Activated naive CD4-positive, alpha-beta T cell treated with anti-CD3 and anti-CD28 coated beads, Interleukin-2, amount 50 U/mL, for 16 hours (primary cell): ENCODE results near the gene VAV3.
A peak's percentile ranks its signal among the peaks of the same experiment; 100 is the strongest.
"Not testable (repeated sequence)": the region's sequence is repeated elsewhere in the genome, so short reads cannot be mapped to it uniquely, and the experiment has no call there.

Experiments
- DNase-seq: peaks from one replicate; pipeline ENCODE4 v3.0.0-alpha.2; 2020

VAV3 gene, protein sequence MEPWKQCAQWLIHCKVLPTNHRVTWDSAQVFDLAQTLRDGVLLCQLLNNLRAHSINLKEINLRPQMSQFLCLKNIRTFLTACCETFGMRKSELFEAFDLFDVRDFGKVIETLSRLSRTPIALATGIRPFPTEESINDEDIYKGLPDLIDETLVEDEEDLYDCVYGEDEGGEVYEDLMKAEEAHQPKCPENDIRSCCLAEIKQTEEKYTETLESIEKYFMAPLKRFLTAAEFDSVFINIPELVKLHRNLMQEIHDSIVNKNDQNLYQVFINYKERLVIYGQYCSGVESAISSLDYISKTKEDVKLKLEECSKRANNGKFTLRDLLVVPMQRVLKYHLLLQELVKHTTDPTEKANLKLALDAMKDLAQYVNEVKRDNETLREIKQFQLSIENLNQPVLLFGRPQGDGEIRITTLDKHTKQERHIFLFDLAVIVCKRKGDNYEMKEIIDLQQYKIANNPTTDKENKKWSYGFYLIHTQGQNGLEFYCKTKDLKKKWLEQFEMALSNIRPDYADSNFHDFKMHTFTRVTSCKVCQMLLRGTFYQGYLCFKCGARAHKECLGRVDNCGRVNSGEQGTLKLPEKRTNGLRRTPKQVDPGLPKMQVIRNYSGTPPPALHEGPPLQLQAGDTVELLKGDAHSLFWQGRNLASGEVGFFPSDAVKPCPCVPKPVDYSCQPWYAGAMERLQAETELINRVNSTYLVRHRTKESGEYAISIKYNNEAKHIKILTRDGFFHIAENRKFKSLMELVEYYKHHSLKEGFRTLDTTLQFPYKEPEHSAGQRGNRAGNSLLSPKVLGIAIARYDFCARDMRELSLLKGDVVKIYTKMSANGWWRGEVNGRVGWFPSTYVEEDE

DNA sequence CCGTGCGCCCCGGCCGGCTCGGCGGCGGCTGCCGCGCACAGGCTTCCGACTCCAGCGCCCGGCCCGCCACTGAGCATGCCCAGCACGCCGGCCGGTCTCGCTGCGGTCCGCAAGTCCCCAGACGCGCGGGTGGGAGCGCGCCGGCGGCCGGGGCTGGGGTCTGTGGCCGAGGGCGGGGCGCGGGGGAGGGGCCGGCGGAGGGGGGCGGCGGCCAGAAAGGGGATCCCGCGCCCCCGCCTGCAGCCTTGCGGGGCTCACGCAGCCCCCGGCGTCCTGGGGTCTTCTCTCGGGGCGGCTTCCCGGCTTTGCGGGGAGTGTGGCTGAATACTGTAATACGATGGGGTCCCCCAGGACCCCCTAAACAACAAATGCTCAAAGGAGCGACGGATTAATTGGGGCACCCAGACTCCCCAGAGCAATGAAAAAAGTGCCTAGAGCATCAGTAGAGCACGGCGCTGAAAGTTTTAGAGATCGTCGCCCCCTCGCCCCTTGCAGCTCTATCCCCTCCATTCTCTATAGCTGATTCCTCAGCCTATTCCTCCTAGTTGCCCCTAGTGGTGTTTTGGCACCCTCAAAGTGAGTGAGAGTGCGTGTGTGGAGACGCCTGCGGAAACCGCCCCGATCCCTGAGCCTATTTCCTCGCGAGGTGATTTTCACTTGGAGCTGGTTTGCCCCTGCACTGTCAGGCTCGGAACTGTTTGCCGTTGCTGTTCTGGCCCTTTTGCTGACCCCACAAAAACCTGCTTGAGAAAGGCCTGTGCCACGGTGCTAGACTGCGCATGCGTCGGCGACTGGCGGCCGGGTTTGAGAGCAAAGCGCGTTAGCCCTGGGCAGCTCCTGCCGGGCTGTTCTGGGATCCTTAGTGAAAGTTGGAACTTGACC is at the start of gene VAV3:
Gene VAV3 (minus strand): TSS at position 71 of the 882 bp plus-strand sequence. CDS start 311 bp downstream, outside the sequence.
- peak; percentile 65 for DNase-seq

DNA sequence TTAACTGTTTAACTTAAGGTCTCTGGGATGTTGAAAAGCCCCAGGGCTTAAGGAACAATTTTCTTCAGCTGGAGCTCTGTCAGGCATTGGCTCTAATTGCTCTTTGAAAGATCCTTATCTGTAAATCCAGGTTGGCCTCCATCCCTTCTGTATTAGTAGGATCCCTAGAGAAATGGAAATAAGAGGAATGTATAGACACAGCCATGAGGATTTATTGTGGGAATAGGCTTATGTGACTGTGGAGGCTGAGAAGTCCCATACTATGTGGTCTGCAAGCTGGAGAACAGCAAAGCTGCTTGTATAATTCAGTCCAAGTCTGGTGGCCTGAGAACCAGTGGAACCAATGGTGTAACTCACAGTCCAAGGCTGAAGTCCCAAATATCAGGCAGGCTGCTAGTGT is 47.6 kb upstream of the VAV3 start:
- no peak for DNase-seq

DNA sequence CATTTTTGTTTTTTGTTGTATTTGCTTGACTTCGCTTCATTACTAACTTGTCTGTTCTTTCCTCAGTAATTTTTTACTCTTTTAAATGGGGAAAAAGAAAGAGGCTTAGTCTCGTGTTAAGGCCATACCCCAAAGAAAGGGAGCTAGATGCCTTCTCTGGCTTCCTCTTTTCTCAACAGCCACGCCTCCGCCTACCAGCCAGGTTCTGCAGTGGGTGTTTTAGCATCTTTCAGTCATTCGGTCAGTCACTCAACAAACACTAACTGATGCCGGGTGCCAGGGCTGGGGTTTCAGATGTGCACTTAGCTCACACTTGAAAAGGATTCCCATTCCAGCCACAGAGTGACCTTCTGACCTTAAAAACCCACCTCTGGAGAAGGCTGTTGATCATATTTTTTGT is 46.3 kb upstream of the VAV3 start:
- DNase-seq = no peak

DNA sequence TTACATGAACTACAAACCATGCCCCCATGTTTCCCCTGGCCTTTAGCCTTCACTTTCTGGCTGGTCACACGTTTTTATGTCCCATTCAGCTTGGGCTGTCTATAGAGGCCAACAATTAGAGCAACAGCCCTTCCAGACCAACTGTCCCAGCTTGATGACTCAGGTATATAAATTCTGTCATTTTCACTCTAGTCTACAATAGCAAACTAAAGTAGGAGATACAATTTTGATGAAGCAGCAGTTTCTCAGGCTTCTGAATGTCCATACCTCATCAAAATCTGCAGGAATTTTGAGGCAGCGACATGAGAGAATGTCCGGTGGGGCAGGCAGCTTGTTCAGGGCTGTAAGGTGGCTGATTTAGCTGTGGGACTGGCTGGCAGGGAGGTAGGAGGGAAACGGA is 45.6 kb upstream of the VAV3 start:
- DNase-seq = no peak

DNA sequence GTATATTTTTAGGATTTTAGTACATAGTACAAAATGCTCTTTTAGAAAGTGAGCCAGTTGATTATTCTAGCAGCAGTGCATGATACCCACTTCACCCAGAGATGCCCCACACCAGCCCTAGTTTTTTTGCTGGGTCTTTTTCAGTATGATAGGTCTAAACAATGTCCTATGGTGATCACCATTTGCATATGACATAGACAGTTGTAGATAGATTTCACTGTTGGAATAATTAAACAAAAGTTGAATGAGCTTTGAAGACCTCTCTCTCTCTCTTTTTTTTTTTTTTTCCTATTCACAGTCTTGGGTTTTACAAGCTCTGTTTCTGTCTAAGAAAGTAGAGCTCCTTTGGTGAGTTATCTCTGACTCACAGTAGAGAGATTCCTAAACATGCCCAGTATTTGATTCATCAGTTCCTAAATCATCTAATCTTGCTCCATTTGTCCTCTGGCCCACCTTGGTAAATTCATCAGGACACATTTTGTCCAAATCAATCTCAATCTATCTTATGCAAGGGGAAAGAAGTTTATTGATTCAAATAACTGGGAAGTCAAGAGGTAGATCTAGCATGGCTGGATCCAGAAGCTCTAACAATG is 44.7 kb upstream of the VAV3 start:
- no peak for DNase-seq

DNA sequence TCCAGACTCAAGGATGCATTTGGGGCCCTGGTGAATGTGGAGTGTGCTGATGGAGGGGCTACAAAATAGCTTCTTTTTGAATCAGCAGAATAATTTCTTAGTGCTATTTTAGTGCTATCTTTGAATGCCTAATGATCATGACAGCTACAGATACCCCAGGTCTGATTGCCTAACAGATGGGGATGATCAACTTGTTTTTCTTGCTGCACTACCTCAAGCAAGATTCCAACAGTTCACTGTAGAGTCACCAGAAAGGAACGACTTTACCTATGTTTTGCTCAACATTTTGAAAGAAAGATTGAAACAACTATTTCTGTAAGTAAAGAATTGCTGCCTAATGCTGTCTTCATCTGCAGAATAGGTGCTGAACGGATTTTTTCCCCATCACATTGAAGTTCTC is 42.6 kb upstream of the VAV3 start:
- no peak for DNase-seq

DNA sequence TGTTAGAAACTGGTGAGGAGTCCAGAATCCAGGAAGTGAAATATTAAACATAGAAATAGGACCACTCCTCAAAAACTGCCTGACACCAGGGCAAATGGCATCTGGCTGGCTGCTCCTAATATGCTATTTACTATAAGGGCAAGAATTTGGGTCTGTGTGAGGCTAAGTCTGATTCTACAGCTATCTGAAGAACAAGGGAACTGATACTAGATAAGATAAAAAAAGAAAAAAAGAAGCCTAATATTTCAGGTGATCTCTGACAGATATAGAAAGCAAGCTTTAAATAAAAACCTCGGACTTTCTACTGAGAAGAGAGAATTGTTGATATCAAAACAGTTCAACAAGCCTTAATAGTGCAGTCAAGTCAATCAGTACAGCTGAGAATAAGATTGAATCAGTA is 42.1 kb upstream of the VAV3 start:
- no peak for DNase-seq

DNA sequence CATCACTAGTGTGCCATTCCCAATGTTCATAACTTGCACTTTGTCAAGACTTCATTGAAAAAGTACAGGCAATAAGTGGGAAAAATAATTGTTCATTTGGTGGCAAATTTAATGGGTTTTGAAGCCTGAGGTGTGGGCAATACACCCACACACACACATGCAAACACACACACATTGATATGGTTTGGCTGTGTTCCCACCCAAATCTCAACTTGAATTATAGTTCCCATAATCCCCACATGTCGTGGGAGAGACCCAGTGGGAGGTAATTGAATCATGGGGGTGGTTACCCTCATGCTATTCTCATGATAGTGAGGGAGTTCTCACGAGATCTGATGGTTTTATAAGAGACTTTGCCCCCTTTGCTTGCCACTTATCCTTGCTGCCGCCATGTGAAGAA is 39.9 kb upstream of the VAV3 start:
- DNase-seq = not testable (repeated sequence)

DNA sequence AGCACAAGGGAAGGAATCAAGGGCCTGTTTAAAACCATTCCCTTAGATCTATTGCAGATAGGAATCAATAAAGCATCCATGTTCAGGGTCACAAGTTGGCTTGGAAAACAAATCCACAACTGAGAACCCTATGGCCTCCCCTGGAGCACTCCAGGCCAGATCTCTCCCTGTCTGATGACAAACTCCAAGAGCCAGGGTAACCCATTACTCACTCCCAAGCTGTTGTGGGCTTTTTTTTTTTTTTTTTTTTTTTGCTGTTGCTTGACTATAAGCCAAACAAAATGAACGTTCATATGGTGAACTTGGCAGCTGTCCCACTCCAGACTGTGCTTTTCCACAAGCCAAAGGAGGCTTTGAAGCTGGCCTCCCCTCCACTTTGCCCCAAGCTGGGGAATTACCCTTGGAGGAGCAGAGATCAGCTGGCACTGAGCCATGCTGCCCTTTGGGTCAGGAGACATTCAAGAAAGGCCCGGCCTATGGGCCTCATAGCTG is 35.7 kb upstream of the VAV3 start:
- DNase-seq = no peak

DNA sequence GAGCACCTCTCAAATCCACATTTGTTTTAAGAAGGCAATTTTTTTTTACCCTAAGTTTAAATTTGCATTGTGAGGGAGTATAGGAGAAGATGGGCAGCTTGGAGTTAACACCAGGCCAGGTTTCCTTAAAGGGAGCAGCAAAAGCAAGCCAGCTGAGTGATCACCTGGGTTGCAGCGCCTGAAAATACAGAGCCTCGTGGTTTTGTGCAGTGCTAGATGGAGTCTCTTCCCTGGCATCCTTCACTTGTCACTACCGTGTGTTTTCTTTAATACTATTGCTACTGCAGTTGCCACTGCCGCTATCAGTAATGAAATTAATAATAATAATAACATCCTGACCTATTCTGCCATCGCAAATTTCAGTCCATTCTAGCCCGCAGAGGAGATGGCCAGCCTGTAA is 35.2 kb upstream of the VAV3 start:
- no peak for DNase-seq

DNA sequence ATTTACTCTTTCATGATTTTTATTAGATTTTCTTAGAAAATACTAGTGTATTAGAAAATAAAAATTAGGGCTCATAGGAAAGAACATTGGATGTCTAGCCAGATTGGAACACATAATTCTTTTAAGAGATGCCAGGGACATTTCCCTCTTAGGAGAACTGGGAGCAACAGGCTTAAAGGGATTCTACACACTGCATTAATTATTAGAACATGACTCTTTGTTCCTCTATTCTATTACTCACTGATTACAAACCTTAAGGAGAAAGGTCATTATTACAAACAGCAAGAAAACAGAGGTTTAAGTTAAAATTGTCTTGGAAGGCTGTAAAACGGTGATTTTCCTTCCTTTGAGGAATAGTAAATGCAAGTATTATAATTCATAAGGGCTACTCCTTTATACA is 32.9 kb upstream of the VAV3 start:
- no peak for DNase-seq

DNA sequence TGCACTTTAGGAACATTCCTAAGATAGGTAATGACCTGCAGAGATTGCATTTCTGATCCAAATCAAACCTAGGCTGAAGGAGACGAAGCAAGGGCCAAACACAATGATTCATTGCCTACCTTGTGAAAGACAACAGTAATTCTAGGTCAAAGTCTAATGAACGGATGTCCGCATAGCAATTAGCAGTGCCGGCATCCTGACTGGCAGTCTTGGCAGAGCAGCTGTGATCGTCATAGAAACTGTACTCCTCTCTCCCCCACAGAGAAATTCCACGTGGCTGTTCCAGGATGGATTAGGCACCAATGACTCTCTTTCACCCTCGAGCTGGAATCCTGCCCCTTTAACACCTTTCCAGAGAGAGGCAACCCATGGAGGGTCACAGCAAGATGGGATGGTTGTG is 28.9 kb upstream of the VAV3 start:
- DNase-seq = no peak

DNA sequence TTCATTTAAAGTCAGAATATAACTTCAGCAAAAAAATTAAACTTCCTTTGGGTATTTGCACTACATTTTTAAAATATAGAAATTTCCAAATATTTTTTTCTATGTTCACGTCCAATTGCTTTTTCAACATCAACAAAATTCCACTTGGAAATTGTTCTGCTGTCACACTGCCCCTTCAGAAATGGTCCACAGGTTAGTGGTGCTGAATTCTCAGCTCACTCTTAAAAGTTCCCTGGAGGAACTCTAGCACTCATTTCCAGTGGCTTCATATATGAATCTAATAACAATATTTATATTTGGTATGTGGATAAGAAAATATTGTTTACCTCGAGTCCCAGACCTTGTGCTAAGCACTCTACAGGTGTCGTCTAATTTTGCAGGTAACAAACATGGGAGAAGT is 27.4 kb upstream of the VAV3 start:
- no peak for DNase-seq

DNA sequence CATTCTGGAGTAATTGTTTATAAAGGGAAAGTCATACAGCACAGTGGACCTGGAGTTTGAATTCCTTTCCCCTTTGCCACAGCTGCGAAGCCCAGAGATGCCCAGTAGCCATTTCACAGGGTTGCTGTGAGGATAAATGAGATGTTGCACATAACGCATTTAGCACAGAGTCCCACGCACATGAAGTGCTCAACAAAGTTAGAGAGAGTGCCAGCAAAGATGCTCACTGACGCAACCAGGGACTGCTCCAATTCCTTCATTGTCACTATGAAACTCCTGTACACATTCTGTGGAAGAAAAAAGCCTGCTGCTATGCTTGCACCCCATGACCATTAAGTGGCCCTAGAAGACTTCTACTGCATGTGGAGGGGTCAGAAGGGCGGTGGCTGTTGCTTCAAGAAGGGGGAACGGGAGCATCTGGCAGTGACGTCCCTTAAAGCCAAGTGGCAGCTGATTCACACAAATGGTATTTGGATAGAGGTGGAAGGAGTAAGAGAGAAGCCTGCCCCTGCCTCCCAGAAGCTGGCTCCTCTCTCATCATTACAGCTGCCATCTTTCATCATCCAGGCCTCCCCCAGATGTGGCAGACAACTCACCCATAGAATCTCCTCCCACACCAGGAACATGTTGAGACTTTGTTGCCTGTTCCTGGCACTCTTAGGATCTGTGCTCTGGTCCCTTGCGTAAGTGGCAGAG is 26.5 kb upstream of the VAV3 start:
- no peak for DNase-seq

DNA sequence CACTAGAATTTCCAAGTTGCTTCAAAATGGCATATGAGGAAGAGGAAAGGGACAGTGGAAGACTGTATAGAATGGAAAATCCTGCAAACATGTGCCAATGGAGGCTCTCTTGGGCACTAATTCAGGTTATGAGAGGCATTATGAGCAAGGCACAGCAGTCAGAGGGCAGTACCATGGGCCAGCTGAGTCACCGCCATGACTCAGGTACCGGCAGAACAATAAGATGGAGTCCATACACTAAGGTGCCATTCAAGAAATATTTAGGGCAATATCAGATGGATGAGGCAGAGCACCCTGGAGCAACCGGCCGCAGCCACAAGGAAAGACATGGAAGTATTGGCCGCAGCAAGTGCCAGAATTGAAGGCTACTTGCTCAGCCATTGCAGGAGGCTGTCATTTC is 25.6 kb upstream of the VAV3 start:
- DNase-seq = peak; percentile 19

DNA sequence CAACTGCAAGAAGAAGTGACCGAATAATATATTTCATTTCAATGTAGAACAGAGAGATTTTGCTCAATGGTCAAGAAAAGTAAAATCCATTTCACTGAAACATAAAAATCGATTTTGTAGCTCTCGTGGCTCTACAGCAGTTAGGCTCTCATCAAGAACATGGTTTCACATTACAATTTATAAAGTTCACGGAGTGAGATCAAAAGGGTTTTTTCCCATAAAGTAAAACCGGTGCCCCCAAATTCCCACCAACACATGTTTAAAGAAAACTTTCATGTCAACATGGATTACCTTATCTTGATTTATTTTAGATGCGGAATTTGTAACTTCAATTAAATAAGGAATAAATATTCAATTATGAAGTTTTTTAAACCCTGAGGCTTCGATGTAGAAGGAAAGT is 16.3 kb upstream of the VAV3 start:
- DNase-seq = no peak

DNA sequence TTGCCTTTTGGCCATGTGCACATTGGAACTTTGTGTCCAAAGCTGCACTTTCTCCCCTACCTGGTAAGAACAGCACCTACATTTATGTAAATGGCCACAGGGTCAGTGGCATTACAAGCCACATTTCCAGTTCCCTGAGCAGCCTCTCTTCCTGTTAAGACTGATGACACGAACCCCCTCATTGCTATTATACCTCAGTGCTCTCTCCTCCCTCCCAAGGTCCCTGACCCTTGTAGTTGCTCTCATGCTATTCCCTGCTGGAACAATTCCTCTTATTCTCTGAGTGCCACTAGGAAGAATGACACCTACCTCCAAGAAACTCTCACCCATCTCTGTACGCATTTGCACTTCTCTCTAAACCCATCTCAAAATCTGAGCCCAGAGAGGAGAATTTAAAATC is 14.9 kb upstream of the VAV3 start:
- DNase-seq = no peak

DNA sequence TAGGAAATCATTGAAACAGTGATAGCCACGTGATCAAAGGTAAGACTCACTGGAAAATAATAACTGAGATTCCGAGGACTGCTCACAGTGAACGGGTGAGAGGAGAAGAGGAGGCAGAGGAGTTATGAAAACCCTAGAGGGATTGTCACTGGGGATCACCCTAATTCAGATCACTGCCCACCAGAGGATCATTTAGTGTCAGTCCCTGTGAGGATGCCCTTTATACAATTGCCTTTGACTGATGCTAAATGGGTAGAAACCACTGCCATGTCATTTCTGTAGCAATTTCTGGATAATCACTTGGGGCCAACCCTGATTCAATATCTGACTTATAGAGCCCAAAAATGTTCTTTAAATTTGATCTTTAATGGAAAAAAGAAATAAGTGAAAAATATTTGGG is 14.1 kb upstream of the VAV3 start:
- no peak for DNase-seq

DNA sequence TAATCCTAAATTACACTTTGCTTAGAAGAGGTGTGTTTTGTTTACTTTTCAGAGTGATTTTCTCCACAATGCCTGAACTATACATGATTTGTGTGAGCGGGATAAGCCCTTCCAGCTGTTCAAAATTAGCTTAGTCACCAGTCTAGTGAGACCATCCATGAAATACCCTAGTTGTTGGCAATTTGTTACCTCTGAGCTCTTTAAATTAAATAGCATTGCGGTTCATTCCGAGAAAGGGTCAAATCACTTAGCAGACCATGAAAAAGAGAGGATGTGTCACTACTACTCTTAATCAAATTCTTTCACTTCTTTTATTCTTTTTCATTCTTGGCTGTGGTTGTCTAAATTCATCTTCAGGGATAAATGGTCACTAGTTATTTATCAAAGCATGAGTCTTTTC is 11.9 kb upstream of the VAV3 start:
- no peak for DNase-seq

DNA sequence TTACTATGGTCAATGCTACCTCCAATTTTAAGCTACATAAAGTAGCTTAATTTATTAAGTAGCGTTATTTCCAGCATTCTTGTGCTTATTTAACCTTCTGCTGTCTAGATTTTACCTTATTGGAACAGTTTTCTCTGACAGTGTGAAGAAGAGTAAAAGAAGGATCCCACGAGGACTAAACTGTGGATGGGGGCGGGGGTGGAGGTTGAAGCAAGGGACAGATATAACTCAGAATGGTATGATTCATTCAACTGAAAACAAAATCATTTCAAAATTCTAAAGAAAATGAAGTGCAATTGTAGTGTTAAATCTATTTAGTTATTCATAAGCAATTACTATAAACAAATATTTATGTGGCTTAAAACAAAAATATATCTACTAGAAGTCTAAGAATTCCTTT is 11.5 kb upstream of the VAV3 start:
- DNase-seq = no peak

DNA sequence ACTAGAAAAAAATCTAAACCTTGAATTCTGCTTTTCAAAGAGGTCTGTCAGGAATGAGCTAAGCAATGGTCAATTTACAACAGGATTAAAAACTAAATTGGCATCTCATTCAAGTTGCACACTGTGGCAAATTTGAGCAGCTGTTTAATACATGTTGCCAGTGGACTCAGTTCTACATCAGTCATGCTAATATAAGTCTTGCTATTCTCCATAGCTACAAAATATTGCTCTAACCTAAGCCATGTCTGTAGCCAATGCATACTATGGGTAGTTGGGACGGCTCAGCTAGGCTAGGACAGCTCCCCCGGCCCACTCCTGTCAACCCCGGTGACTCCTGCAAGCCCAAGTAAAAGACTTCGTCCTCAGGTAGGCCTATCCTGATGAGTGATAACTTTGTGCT is 10.9 kb upstream of the VAV3 start:
- DNase-seq = no peak

DNA sequence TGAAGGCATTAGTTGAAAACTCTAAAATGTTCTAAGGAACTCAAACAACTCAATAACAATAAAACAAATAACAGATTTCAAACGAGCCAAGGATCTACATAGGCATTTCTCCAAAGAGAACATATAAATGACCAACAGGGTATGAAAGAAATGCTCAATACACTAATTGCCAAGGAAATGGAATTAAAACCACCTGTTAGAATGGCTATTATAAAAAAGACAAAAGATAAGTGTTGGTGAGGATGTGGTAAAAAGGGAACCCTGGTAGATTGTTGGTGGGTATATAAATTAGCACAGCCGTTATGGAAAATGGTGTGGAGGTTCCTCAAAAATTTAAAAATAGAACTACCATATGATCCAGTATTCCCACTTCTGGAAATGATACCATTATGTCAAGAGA is 9.1 kb upstream of the VAV3 start:
- no peak for DNase-seq
